ENCODE data around the gene CPN1.

GRCh38 chr10:100008142-100008522 lies 73.5 kb downstream of the CPN1 start:
- no peak for TF ChIP-seq EZH2phosphoT487 (IDR thresholded peaks at IDR 0.05; ENCODE audit: insufficient read depth, low read depth)
- no peak for TF ChIP-seq EZH2 (IDR thresholded peaks at IDR 0.05; ENCODE audit: insufficient read depth, poor library complexity, severe bottlenecking)
